PFSK-1 (cell line): ENCODE data around the gene NXN.

ENCODE experiments used
- FOXP2 ChIP-seq: optimal IDR thresholded peaks from 2 replicates; pipeline ENCODE3; 2011; ENCODE audit warnings: borderline replicate concordance, control low read depth, inconsistent platforms; ENCODE audit not compliant: insufficient read depth; ENCODE audit errors: extremely low read length, extremely low read depth
- POLR2AphosphoS5 ChIP-seq: IDR thresholded peaks from 2 replicates; pipeline ENCODE4 v1.6.1; 2012; ENCODE audit warnings: low read depth, mild to moderate bottlenecking, control low read depth, low read length, moderate library complexity
- SIN3A ChIP-seq: IDR thresholded peaks from 2 replicates; pipeline ENCODE4 v1.6.1; 2012; ENCODE audit warnings: mild to moderate bottlenecking, low read length, moderate library complexity, borderline replicate concordance; ENCODE audit not compliant: insufficient read depth
- TAF1 ChIP-seq: IDR thresholded peaks from 2 replicates; pipeline ENCODE4 v1.6.1; 2012; ENCODE audit warnings: low read length, control low read depth, borderline replicate concordance; ENCODE audit not compliant: insufficient read depth
- TF ChIP-seq, protein P1 (sequence below), 2 experiments: IDR thresholded peaks; 2 replicates each; pipeline versions ENCODE4 v1.6.1 to v1.8.0; 2011 to 2012; ENCODE audit warnings: low read depth in 2 of 2, low read length in 2 of 2, control low read depth in 1 of 2, inconsistent platforms in 1 of 2, mild to moderate bottlenecking in 1 of 2, moderate library complexity in 1 of 2; ENCODE audit not compliant: insufficient read depth in 1 of 2

The NXN gene

DNA sequence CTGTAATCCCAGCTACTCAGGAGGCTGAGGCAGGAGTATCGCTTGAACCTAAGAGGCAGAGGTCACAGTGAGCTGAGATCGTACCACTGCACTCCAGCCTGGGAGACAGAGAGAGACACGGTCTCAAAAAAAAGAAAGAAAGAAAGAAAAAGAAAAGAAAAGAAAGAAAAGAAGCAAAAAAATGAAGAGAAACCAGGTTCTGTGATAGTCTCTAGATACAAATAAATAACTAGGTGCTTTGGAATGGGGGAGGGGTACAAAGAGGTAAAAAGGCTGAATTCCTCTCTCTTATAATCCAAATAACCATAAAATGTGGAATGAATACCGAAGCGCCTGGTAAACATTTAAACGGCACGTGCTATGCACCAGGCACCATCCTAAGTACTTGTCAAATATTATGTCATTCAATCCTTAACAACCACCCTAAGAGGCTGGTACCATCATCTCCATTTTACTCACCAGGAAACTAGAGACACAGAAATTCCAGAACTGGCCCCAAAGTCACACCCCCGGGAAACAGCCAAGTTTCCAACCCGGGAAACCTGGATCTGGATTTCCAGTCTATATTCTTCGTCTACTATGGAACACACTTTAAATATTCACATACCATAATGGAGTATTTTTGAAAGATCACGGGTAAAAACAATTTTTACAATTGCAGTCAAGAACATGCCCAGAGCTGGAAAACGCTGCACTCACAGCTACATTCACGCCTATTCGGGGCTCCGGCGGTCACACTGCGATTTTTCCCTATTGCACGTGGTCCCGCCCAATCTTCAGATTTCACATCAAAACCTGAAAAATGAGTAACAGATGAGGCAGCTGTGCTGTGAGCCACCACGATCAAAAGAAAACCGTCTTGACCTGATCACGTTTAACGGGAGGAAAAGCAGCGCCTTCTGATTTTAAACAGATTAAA lies 10.5 kb downstream of the NXN start:
- no peak for TF ChIP-seq POLR2AphosphoS5
- TF ChIP-seq FOXP2 = no peak
- no peak for TF ChIP-seq TAF1
- TF ChIP-seq, protein P1, sequence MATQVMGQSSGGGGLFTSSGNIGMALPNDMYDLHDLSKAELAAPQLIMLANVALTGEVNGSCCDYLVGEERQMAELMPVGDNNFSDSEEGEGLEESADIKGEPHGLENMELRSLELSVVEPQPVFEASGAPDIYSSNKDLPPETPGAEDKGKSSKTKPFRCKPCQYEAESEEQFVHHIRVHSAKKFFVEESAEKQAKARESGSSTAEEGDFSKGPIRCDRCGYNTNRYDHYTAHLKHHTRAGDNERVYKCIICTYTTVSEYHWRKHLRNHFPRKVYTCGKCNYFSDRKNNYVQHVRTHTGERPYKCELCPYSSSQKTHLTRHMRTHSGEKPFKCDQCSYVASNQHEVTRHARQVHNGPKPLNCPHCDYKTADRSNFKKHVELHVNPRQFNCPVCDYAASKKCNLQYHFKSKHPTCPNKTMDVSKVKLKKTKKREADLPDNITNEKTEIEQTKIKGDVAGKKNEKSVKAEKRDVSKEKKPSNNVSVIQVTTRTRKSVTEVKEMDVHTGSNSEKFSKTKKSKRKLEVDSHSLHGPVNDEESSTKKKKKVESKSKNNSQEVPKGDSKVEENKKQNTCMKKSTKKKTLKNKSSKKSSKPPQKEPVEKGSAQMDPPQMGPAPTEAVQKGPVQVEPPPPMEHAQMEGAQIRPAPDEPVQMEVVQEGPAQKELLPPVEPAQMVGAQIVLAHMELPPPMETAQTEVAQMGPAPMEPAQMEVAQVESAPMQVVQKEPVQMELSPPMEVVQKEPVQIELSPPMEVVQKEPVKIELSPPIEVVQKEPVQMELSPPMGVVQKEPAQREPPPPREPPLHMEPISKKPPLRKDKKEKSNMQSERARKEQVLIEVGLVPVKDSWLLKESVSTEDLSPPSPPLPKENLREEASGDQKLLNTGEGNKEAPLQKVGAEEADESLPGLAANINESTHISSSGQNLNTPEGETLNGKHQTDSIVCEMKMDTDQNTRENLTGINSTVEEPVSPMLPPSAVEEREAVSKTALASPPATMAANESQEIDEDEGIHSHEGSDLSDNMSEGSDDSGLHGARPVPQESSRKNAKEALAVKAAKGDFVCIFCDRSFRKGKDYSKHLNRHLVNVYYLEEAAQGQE (IDR thresholded peaks at IDR 0.05; ENCODE audit: insufficient read depth in 1 of 2, low read depth in 2 of 2, low read length in 2 of 2) = no peak
- no peak for TF ChIP-seq SIN3A

DNA sequence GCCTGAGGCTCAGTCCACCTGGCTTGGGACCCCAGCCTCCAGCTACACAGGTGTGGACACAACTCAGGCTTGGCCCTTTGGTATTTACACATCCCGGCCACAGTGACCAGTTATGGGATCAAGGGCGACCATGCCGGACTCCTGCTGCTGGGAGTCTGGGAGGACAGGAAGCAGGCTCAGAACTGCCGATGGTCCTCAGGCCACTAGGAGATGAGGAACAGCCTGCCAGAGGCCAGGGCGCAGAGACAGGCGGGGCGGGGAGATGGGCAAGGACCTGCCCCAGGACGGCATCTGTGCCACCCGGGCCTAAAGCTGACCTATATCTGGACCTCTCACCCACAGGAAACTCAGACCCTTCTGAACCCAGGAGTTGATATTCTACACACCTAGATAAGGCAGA lies 12.5 kb downstream of the NXN start:
- no peak for TF ChIP-seq TAF1
- TF ChIP-seq POLR2AphosphoS5 = no peak
- no peak for TF ChIP-seq FOXP2
- no peak for TF ChIP-seq SIN3A
- TF ChIP-seq, protein P1 (IDR thresholded peaks at IDR 0.05; ENCODE audit: insufficient read depth in 1 of 2, low read depth in 2 of 2, low read length in 2 of 2) = no peak

DNA sequence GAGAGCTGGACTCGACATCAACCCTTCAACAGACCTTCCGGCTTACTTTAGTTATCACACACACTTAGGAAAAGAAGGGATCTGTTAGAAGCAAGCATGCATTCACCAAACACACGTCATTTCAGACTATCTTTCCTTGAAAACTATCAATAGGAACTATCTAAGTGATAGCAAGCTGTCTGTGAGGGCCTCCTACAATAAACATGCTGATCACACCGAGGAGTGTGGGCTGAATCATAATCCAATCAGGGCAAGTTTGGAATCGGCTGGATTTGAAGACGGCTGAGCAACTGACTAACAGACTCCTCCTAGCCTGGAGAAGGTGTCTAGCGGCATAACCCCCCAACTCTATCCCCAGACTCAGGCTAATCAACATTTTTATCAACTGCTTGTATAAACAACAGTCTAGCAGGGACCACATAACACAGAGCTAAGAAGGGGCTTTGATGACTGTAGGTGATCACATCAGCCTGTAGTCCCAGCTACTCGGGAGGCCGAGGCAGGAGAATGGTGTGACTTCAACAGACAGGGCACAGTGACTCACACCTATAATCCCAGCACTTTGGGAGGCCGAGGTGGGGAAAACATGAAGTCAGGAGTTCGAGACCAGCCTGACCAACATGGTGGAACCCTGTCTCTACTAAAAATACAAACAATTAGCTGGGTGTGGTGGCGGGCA lies 14.1 kb downstream of the NXN start:
- TF ChIP-seq TAF1 (no peak), SIN3A (no peak), FOXP2 (no peak), POLR2AphosphoS5 (no peak)
- TF ChIP-seq, protein P1 (IDR thresholded peaks at IDR 0.05; ENCODE audit: insufficient read depth in 1 of 2, low read depth in 2 of 2, low read length in 2 of 2) = no peak

DNA sequence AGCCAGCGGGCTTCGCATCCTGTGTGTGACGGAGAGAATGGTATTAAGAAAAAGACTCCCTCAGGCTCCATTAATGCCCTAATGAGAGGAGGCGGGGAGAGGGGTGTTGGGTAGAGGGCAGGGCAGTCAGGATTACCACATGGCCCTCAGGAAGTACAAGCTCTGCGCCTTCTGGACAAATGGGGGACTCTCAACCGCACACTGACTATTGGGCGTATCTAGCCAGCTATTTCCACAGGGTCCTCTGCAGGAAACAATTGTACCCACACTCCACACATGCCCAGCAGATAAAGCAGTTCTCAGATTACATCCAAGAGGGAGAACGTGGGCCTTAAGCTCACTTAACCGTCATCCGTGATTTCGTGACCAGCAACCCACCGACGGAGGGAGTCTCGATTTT lies 14.7 kb downstream of the NXN start:
- TF ChIP-seq, protein P1 (IDR thresholded peaks at IDR 0.05; ENCODE audit: insufficient read depth in 1 of 2, low read depth in 2 of 2, low read length in 2 of 2) = peak in 1 of 2 experiments; percentile 39; a peak in 1 of 4 replicates
- no peak for TF ChIP-seq SIN3A
